Activated CD4-positive, alpha-beta T cell treated with anti-CD3 and anti-CD28 coated beads, Interleukin-2, amount 10 ng/mL, durations not matched to agents 7 days and 5 days (primary cell): ENCODE measurements around the gene CERS6. TPM values are rescaled to one million over a fixed set of nuclear protein-coding genes. Genes with fewer than 3 reads are reported as not detected.
"Not testable (repeated sequence)": the region's sequence is repeated elsewhere in the genome, so short reads cannot be mapped to it uniquely, and the experiment has no call there.

Source experiments
- CTCF ChIA-PET: fragments of 350-600 bp; sonication (Branson Sonifier 250); formaldehyde crosslinking; loops from one replicate; lab custom pipeline; 2021; ENCODE audit warnings: antibody characterized with exemption; lab: Charles Lee
- POLR2A ChIA-PET: fragments of 350-600 bp; sonication (Branson Sonifier 250); formaldehyde crosslinking; loops from one replicate; lab custom pipeline; 2021; ENCODE audit warnings: antibody characterized with exemption; lab: Charles Lee
- DNase-seq: peaks from one replicate; pipeline ENCODE4 v3.0.0-alpha.2; 2020
- H3K27ac Mint-ChIP-seq: one replicate; pipeline ENCODE4 v1.8.0; 2021; ENCODE audit warnings: mild to moderate bottlenecking, moderate library complexity, mixed read lengths
- H3K27me3 Mint-ChIP-seq: one replicate; pipeline ENCODE4 v1.8.0; 2021; ENCODE audit warnings: mixed read lengths
- H3K36me3 Mint-ChIP-seq: one replicate; pipeline ENCODE4 v1.8.0; 2021; ENCODE audit warnings: low read depth, mixed read lengths
- H3K4me1 Mint-ChIP-seq: one replicate; pipeline ENCODE4 v1.8.0; 2021; ENCODE audit warnings: mixed read lengths
- H3K4me3 Mint-ChIP-seq: one replicate; pipeline ENCODE4 v1.8.0; 2021; ENCODE audit warnings: mild to moderate bottlenecking, moderate library complexity, mixed read lengths
- H3K9me3 Mint-ChIP-seq: one replicate; pipeline ENCODE4 v1.8.0; 2021; ENCODE audit warnings: mixed read lengths
- total RNA-seq, 2 experiments: library from RNA; stranded (reverse); gene quantifications; one replicate each; pipeline ENCODE4 v1.2.3, GENCODE V29; 2021

Gene CERS6
- total RNA-seq, 2 experiments from 2014 or later: 12.1 to 14.9 TPM

GRCh38 chr2:168640039-168640438, 184.0 kb downstream of the CERS6 start:
- POLR2A ChIA-PET: no interaction called here
- no peaks in the 10 kb centered on the region for H3K27me3 Mint-ChIP-seq
- H3K36me3 Mint-ChIP-seq: peaks cover 3% of the 10 kb centered on the region
- no peaks in the 10 kb centered on the region for H3K9me3 Mint-ChIP-seq
- CTCF ChIA-PET: no interaction called here
- no peak overlapping the region for H3K27ac Mint-ChIP-seq
- H3K4me3 Mint-ChIP-seq: no peak overlapping the region
- no peak for DNase-seq
- H3K4me1 Mint-ChIP-seq: peaks cover 7% of the 10 kb centered on the region

GRCh38 chr2:168641636-168642035, 185.6 kb downstream of the CERS6 start:
- Mint-ChIP-seq H3K4me1 (peaks cover 9% of the 10 kb centered on the region), H3K27me3 (no peaks in the 10 kb centered on the region), H3K4me3 (no peak overlapping the region), H3K9me3 (peaks cover 4% of the 10 kb centered on the region), H3K27ac (no peak overlapping the region), H3K36me3 (no peaks in the 10 kb centered on the region)
- ChIA-PET POLR2A (no interaction called here), CTCF (no interaction called here)
- DNase-seq: no peak

GRCh38 chr2:168642873-168643272, 186.8 kb downstream of the CERS6 start:
- no peaks in the 10 kb centered on the region for H3K36me3 Mint-ChIP-seq
- CTCF ChIA-PET: no interaction called here
- POLR2A ChIA-PET: no interaction called here
- no peak overlapping the region for H3K4me3 Mint-ChIP-seq
- H3K9me3 Mint-ChIP-seq: peaks cover 4% of the 10 kb centered on the region
- no peak overlapping the region for H3K27ac Mint-ChIP-seq
- no peaks in the 10 kb centered on the region for H3K27me3 Mint-ChIP-seq
- peaks cover 9% of the 10 kb centered on the region for H3K4me1 Mint-ChIP-seq
- no peak for DNase-seq

GRCh38 chr2:168643979-168644378, 187.9 kb downstream of the CERS6 start:
- peaks cover 4% of the 10 kb centered on the region for H3K9me3 Mint-ChIP-seq
- CTCF ChIA-PET: no interaction called here
- DNase-seq: no peak
- no peak overlapping the region for H3K4me3 Mint-ChIP-seq
- no peaks in the 10 kb centered on the region for H3K27me3 Mint-ChIP-seq
- POLR2A ChIA-PET: no interaction called here
- H3K36me3 Mint-ChIP-seq: no peaks in the 10 kb centered on the region
- peaks cover 9% of the 10 kb centered on the region for H3K4me1 Mint-ChIP-seq
- no peak overlapping the region for H3K27ac Mint-ChIP-seq

GRCh38 chr2:168645696-168646338, 189.7 kb downstream of the CERS6 start:
- H3K27me3 Mint-ChIP-seq: no peaks in the 10 kb centered on the region
- POLR2A ChIA-PET: interaction anchor here (0.6 kb wide), 1 partner anchor 156 kb away, joined by 3 read pairs; no protein-coding TSS in a partner anchor
- no peak overlapping the region for H3K27ac Mint-ChIP-seq
- H3K9me3 Mint-ChIP-seq: peaks cover 4% of the 10 kb centered on the region
- H3K36me3 Mint-ChIP-seq: no peaks in the 10 kb centered on the region
- DNase-seq: no peak
- H3K4me3 Mint-ChIP-seq: no peak overlapping the region
- H3K4me1 Mint-ChIP-seq: peaks cover 9% of the 10 kb centered on the region
- CTCF ChIA-PET: no interaction called here

GRCh38 chr2:168649105-168649504, 193.0 kb downstream of the CERS6 start:
- Mint-ChIP-seq H3K27ac (no peak overlapping the region), H3K9me3 (peaks cover 4% of the 10 kb centered on the region), H3K27me3 (no peaks in the 10 kb centered on the region), H3K4me3 (no peak overlapping the region), H3K36me3 (no peaks in the 10 kb centered on the region), H3K4me1 (peaks cover 7% of the 10 kb centered on the region)
- DNase-seq: no peak
- CTCF ChIA-PET: no interaction called here
- POLR2A ChIA-PET: no interaction called here

GRCh38 chr2:168649562-168649961, 193.5 kb downstream of the CERS6 start:
- Mint-ChIP-seq H3K27ac (no peak overlapping the region), H3K27me3 (no peaks in the 10 kb centered on the region), H3K4me3 (no peak overlapping the region), H3K4me1 (peaks cover 2% of the 10 kb centered on the region), H3K9me3 (peaks cover 4% of the 10 kb centered on the region), H3K36me3 (no peaks in the 10 kb centered on the region)
- no peak for DNase-seq
- ChIA-PET CTCF (interaction anchor here (0.9 kb wide), 1 partner anchor 13 kb away, joined by 3 read pairs; no protein-coding TSS in a partner anchor), POLR2A (no interaction called here)

- no peak overlapping the region for H3K27ac Mint-ChIP-seq
- no peak for DNase-seq
- ChIA-PET POLR2A (no interaction called here), CTCF (interaction anchor here (0.9 kb wide), 1 partner anchor 13 kb away, joined by 3 read pairs; no protein-coding TSS in a partner anchor)
- H3K4me1 Mint-ChIP-seq: peaks cover 2% of the 10 kb centered on the region
- H3K4me3 Mint-ChIP-seq: no peak overlapping the region
- no peaks in the 10 kb centered on the region for H3K36me3 Mint-ChIP-seq
- no peaks in the 10 kb centered on the region for H3K27me3 Mint-ChIP-seq
- H3K9me3 Mint-ChIP-seq: peaks cover 4% of the 10 kb centered on the region
Observed at GRCh38 chr2:168650139-168650538, 194.1 kb downstream of the CERS6 start.

- POLR2A ChIA-PET: no interaction called here
- CTCF ChIA-PET: no interaction called here
- no peak for DNase-seq
- Mint-ChIP-seq H3K4me1 (no peaks in the 10 kb centered on the region), H3K36me3 (no peaks in the 10 kb centered on the region), H3K9me3 (peaks cover under 1% of the 10 kb centered on the region), H3K27me3 (no peaks in the 10 kb centered on the region), H3K27ac (no peak overlapping the region), H3K4me3 (no peak overlapping the region)
Observed at GRCh38 chr2:168650781-168651180, 194.7 kb downstream of the CERS6 start.

- DNase-seq: no peak
- ChIA-PET POLR2A (no interaction called here), CTCF (no interaction called here)
- H3K4me1 Mint-ChIP-seq: no peaks in the 10 kb centered on the region
- H3K4me3 Mint-ChIP-seq: no peak overlapping the region
- H3K9me3 Mint-ChIP-seq: no peaks in the 10 kb centered on the region
- H3K27ac Mint-ChIP-seq: no peak overlapping the region
- no peaks in the 10 kb centered on the region for H3K27me3 Mint-ChIP-seq
- H3K36me3 Mint-ChIP-seq: no peaks in the 10 kb centered on the region
Observed at GRCh38 chr2:168652997-168653921, 197.2 kb downstream of the CERS6 start.

- ChIA-PET CTCF (no interaction called here), POLR2A (no interaction called here)
- H3K36me3 Mint-ChIP-seq: no peaks in the 10 kb centered on the region
- no peak overlapping the region for H3K27ac Mint-ChIP-seq
- H3K9me3 Mint-ChIP-seq: no peaks in the 10 kb centered on the region
- no peaks in the 10 kb centered on the region for H3K27me3 Mint-ChIP-seq
- no peaks in the 10 kb centered on the region for H3K4me1 Mint-ChIP-seq
- H3K4me3 Mint-ChIP-seq: no peak overlapping the region
- no peak for DNase-seq
Observed at GRCh38 chr2:168654705-168655104, 198.6 kb downstream of the CERS6 start.

- Mint-ChIP-seq H3K4me3 (no peak overlapping the region), H3K4me1 (no peaks in the 10 kb centered on the region), H3K9me3 (no peaks in the 10 kb centered on the region), H3K27ac (no peak overlapping the region), H3K27me3 (no peaks in the 10 kb centered on the region), H3K36me3 (no peaks in the 10 kb centered on the region)
- ChIA-PET CTCF (no interaction called here), POLR2A (no interaction called here)
- no peak for DNase-seq
Observed at GRCh38 chr2:168655207-168655606, 199.1 kb downstream of the CERS6 start.

GRCh38 chr2:168657378-168657777, 201.3 kb downstream of the CERS6 start:
- H3K4me3 Mint-ChIP-seq, CTCF ChIA-PET, DNase-seq, H3K27me3 Mint-ChIP-seq, H3K9me3 Mint-ChIP-seq, H3K4me1 Mint-ChIP-seq, H3K27ac Mint-ChIP-seq, H3K36me3 Mint-ChIP-seq, POLR2A ChIA-PET: not testable (repeated sequence)
